ENCODE measurements around the gene MRPL2. TPM values are rescaled to one million over a fixed set of nuclear protein-coding genes. Genes with fewer than 3 reads are reported as not detected.

The MRPL2 gene
- total RNA-seq, 1 donor from 2014 or later = 50.3 TPM

DNA sequence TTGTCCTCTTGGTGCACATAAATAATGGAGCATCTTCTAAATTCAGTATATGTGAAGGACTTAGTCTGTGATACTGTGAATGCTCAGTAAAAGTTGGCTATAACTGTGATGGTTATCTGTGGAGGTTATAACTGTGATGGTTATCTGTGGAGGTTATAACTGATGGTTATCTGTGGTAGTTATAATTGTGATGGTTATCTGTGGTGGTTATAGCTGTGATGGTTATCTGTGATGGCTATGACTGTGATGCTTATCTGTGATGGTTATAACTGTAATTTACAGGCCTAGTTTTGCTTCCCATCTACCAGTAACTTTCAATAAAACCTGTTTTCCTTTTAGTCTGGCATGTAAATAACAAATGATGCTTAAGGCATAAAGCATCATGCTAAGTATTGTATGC lies 33.4 kb upstream of the MRPL2 start:
- FAIRE-seq (no peak), DNase-seq (ENCODE audit: low read depth) (no peak)
- Histone ChIP-seq H3K4me3 (ENCODE audit: low read depth, low read length) (no peak overlapping the region), H3K36me3 (ENCODE audit: control insufficient read depth, insufficient read depth, low read length) (no peaks in the 10 kb centered on the region), H3K27me3 (ENCODE audit: control insufficient read depth, insufficient read depth, low read length) (no peaks in the 10 kb centered on the region)
- TF ChIP-seq CTCF (IDR thresholded peaks at IDR 0.05; ENCODE audit: insufficient read depth, low read length, severe bottlenecking) = no peak

DNA sequence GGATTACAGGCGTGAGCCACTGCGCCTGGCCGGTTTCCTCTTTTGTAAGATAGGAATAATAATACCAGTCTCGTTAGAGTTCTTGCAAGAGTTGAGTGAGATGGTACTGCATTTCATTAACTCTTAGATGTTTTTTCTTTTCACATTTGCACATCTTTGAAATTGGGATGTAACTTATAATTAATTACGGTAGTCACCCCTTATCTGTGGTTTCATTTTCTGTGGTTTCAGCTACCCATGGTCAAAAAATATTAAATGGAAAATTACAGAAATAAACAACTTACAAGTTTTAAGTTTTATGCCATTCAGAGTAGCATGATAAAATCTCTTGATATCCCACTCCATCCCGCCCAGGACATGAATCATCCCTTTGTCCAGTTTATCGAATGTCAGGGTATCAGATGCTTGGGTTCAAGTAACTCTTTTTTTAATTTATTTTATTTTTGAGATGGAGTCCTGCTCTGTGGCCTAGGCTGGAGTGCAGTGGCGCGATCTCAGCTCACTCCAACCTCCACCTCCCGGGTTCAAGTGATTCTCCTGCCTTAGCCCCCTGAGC lies 32.3 kb upstream of the MRPL2 start:
- H3K4me3 ChIP-seq (ENCODE audit: low read depth, low read length) = no peak overlapping the region
- no peak for FAIRE-seq
- TF ChIP-seq CTCF (IDR thresholded peaks at IDR 0.05; ENCODE audit: insufficient read depth, low read length, severe bottlenecking) = no peak

DNA sequence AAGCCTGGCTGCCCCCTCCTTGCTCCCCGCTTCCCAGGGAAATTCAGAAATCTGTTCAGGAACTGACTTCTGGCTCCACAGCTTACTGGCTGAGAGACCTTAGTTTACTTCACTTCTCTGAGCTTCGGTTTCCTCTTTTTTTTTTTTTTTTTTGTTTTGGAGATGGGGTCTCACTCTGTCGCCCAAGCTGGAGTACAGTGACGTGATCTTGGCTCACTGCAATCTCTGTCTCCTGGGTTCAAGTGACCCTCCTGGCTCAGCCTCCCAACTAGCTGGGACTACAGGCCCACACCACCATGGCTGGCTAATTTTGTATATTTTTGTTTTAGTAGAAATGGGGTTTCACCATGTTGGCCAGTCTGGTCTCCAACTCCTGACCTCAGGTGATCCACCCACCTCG lies 31.8 kb upstream of the MRPL2 start:
- no peaks in the 10 kb centered on the region for H3K27me3 ChIP-seq (ENCODE audit: control insufficient read depth, insufficient read depth, low read length)
- no peaks in the 10 kb centered on the region for H3K36me3 ChIP-seq (ENCODE audit: control insufficient read depth, insufficient read depth, low read length)
- FAIRE-seq (no peak), DNase-seq (ENCODE audit: low read depth) (no peak)
- H3K4me3 ChIP-seq (ENCODE audit: low read depth, low read length) = no peak overlapping the region
- TF ChIP-seq CTCF (IDR thresholded peaks at IDR 0.05; ENCODE audit: insufficient read depth, low read length, severe bottlenecking) = no peak

More for the DNA sequence above, 32.3 kb upstream of the MRPL2 start:
- DNase-seq (ENCODE audit: low read depth) = no peak
- H3K36me3 ChIP-seq (ENCODE audit: control insufficient read depth, insufficient read depth, low read length) = no peaks in the 10 kb centered on the region
- H3K27me3 ChIP-seq (ENCODE audit: control insufficient read depth, insufficient read depth, low read length) = no peaks in the 10 kb centered on the region

DNA sequence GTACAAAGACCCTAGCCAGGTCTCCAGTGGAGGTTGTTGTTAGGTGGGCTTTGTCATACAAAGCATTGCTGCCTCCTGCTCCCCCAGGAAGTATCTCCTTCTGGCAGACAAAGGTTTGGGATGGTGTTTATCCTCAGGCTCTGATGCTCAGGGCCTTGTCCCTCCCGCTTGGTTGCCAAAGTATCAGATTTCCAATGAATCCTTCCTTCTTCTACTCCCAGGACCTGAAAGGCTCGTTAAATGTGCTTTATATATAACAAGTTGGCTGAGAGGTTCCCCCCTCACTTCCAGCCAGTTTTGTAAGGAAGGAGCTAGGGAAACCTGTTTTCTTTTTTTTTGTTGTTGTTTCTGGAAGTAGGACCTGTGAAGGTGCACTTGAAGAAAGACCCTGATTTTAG lies 31.3 kb upstream of the MRPL2 start:
- H3K36me3 ChIP-seq (ENCODE audit: control insufficient read depth, insufficient read depth, low read length) = no peaks in the 10 kb centered on the region
- no peak for TF ChIP-seq CTCF (IDR thresholded peaks at IDR 0.05; ENCODE audit: insufficient read depth, low read length, severe bottlenecking)
- DNase-seq (ENCODE audit: low read depth) = peak; percentile 7
- no peak overlapping the region for H3K4me3 ChIP-seq (ENCODE audit: low read depth, low read length)
- H3K27me3 ChIP-seq (ENCODE audit: control insufficient read depth, insufficient read depth, low read length) = no peaks in the 10 kb centered on the region
- no peak for FAIRE-seq

DNA sequence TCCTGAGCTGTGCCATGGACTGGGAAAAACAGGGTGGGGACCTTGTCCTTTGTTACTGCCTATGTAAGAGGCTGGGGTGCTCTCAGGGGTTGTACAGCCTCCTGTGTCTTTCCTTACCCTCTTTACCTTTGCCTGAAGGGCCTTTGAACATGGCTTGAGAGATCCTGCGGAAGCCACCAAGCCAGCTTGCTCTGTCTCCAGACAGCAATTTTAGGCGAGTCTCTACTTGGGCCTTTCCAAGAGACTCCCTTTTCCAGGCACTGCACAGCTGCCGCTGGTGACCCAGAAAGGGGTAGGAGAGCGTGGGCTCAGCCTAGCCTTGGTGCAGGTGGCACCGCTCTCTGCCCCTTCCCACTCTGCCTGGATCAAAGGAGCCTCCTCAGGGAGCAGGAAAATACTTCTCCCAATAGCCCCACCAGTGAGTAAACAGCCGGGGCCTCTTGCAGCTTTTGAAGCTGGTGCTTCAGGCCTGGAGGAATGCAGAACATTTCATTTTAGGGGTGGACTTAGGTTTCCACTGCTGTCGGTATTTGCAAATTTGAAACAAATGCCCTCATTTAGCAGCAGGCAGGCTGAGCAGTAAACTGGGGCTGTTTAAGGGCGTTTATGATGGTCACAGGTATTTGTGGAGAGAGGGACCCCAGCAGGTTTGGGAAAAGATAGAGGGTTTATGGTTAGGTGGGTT lies 30.8 kb upstream of the MRPL2 start:
- H3K4me3 ChIP-seq (ENCODE audit: low read depth, low read length) = no peak overlapping the region
- no peaks in the 10 kb centered on the region for H3K36me3 ChIP-seq (ENCODE audit: control insufficient read depth, insufficient read depth, low read length)
- FAIRE-seq (no peak), DNase-seq (ENCODE audit: low read depth) (peak; percentile 18)
- TF ChIP-seq CTCF (IDR thresholded peaks at IDR 0.05; ENCODE audit: insufficient read depth, low read length, severe bottlenecking) = no peak
- H3K27me3 ChIP-seq (ENCODE audit: control insufficient read depth, insufficient read depth, low read length) = no peaks in the 10 kb centered on the region

GRCh38 chr6:43089467-43089866 lies 30.2 kb upstream of the MRPL2 start:
- FAIRE-seq = no peak
- no peak for TF ChIP-seq CTCF (IDR thresholded peaks at IDR 0.05; ENCODE audit: insufficient read depth, low read length, severe bottlenecking)
- H3K36me3 ChIP-seq (ENCODE audit: control insufficient read depth, insufficient read depth, low read length) = no peaks in the 10 kb centered on the region
- H3K27me3 ChIP-seq (ENCODE audit: control insufficient read depth, insufficient read depth, low read length) = no peaks in the 10 kb centered on the region
- DNase-seq (ENCODE audit: low read depth) = no peak
- no peak overlapping the region for H3K4me3 ChIP-seq (ENCODE audit: low read depth, low read length)
